ENCODE data around the gene GAB2.

DNA sequence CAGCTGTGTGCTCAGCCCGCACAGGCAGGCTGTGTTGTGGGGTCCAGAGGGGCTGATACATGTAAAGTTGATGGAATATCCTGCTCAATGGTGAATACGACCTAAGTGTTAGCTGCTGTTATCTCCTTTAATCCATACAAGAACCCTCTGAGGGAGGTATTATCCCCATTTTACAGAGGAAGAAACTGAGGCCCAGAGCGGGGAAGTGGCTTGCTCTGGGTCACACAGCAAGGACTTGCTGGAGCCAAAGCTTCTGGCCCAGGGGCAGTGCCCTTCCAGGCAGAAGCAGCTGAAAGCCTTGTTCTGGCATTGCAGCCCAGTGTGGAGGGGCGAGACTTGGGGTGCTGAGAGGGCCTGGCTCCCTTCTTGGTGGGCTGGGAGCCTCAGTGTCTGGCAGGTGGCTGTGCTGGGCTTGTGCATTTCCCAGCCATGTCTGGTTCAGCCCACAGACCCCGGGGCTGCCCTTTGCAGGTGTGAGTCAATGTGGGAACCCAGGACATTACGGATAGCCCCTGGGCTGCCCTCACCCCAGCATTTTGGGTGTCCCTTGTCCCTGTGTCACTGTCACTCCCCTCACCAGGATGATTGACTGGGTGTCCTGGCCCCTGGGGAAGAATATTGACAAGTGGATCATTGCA is 218.5 kb downstream of the GAB2 start:
- TF ChIP-seq ZNF274 (IDR thresholded peaks at IDR 0.05; ENCODE audit: low read depth, low read length) = no peak
- TF ChIP-seq YY1 (IDR thresholded peaks at IDR 0.05; ENCODE audit: insufficient read depth, insufficient read length) = no peak

Data from NT2/D1 (cell line).